ENCODE measurements around the gene SEMA3C.

SEMA3C gene

GRCh38 chr7:80954191-80954590 is 35.3 kb upstream of the SEMA3C start:
- no peak overlapping the region for H3K4me3 ChIP-seq (ENCODE audit: low read depth, low read length)
- in situ Hi-C loops (cut with HindIII; ENCODE audit: low sequenced_read_pairs), result no loop called here
- TF ChIP-seq CTCF (IDR thresholded peaks at IDR 0.05; ENCODE audit: low read depth, low read length, missing control alignments), result no peak
- no peak for DNase-seq (ENCODE audit: low read depth)

GRCh38 chr7:80950550-80950967 is 31.7 kb upstream of the SEMA3C start:
- in situ Hi-C loops (cut with HindIII; ENCODE audit: low sequenced_read_pairs), result no loop called here
- no peak for TF ChIP-seq CTCF (IDR thresholded peaks at IDR 0.05; ENCODE audit: low read depth, low read length, missing control alignments)
- H3K4me3 ChIP-seq (ENCODE audit: low read depth, low read length), result no peak overlapping the region
- no peak for DNase-seq (ENCODE audit: low read depth)

GRCh38 chr7:80949449-80949848 is 30.6 kb upstream of the SEMA3C start:
- H3K4me3 ChIP-seq (ENCODE audit: low read depth, low read length), result no peak overlapping the region
- no peak for DNase-seq (ENCODE audit: low read depth)
- in situ Hi-C loops (cut with HindIII; ENCODE audit: low sequenced_read_pairs), result no loop called here
- no peak for TF ChIP-seq CTCF (IDR thresholded peaks at IDR 0.05; ENCODE audit: low read depth, low read length, missing control alignments)

GRCh38 chr7:80946858-80947257 is 28.0 kb upstream of the SEMA3C start:
- DNase-seq (ENCODE audit: low read depth), result no peak
- no peak overlapping the region for H3K4me3 ChIP-seq (ENCODE audit: low read depth, low read length)
- in situ Hi-C loops (cut with HindIII; ENCODE audit: low sequenced_read_pairs), result no loop called here
- TF ChIP-seq CTCF (IDR thresholded peaks at IDR 0.05; ENCODE audit: low read depth, low read length, missing control alignments), result no peak

- in situ Hi-C loops (cut with HindIII; ENCODE audit: low sequenced_read_pairs), result no loop called here
- no peak for DNase-seq (ENCODE audit: low read depth)
- no peak for TF ChIP-seq CTCF (IDR thresholded peaks at IDR 0.05; ENCODE audit: low read depth, low read length, missing control alignments)
- H3K4me3 ChIP-seq (ENCODE audit: low read depth, low read length), result no peak overlapping the region
Measured at GRCh38 chr7:80945976-80946375, 27.1 kb upstream of the SEMA3C start.

GRCh38 chr7:80943342-80943741 is 24.5 kb upstream of the SEMA3C start:
- H3K4me3 ChIP-seq (ENCODE audit: low read depth, low read length), result no peak overlapping the region
- no peak for TF ChIP-seq CTCF (IDR thresholded peaks at IDR 0.05; ENCODE audit: low read depth, low read length, missing control alignments)
- in situ Hi-C loops (cut with HindIII; ENCODE audit: low sequenced_read_pairs), result no loop called here
- DNase-seq (ENCODE audit: low read depth), result no peak

All from astrocyte of the cerebellum (primary cell).